Measurements from ENCODE around the gene GPSM1.

The GPSM1 gene

DNA sequence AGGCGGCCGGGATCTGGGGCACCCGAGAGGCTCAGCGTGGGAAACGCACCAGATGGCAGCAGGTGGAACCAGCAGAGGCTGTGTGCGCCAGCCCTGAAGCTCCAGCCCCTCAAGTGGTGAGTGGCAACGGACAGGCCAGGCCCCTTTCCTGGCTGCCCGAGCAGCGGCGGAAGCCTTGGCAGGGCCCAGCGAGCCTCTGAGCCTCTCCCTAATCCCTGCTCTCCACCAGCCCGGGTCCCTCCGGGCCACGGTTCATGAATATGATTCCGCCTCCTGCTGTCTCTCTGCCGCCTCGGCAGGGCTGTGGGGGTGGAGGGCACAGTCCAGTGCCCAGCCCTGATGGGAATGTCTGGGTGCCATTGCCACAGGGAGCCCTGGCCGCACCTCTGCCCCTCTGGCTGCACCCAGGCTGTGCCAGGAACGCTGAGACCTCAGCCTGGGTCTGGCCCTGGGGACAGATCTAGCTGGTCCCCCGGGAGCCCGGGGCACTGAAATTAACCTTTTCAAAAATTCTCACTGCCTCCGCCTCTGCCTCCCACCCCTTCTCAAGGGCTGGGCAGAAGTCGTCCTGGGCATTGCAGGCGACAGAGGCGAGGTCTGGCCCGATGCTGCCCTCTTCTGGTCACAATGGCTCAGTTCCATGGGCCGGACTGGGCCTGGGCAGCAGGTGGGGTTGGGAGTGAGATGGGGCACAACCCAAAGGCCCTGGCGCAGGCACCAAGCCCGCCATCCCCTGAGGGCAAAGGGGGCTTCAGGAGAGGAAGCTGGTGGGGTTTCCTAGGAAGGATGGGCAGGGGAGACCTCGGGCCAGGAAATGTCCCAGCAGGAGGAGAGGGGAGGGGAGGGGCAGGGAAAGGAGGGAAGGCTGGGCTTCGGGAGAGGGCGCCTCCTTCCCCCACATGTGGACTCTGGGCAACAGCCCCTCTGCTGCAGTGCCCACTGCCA is 43.8 kb upstream of the GPSM1 start:
- Histone ChIP-seq H4K20me1 (ENCODE audit: insufficient read depth, low read length) (no peaks in the 10 kb centered on the region), H3K4me1 (ENCODE audit: low read length) (peaks cover 11% of the 10 kb centered on the region), H3K27ac (ENCODE audit: low read length) (no peak overlapping the region), H3K79me2 (ENCODE audit: low read length) (no peaks in the 10 kb centered on the region), H2AFZ (ENCODE audit: low read depth, low read length) (0 out of 2 replicates have a peak overlapping the region, but pooled peaks have one; percentile 25), H3K36me3 (replicated peaks; ENCODE audit: low read depth, low read length) (no peaks in the 10 kb centered on the region), H3K4me2 (ENCODE audit: low read length) (peak overlapping the region; percentile 61), H3K9me3 (ENCODE audit: insufficient read depth, low read length) (no peaks in the 10 kb centered on the region), H3K4me3 (ENCODE audit: low read length) (peak overlapping the region; percentile 66), H3K9ac (ENCODE audit: low read length) (peak overlapping the region; percentile 22; the same call in 1 of the 2 replicates), H3K27me3 (ENCODE audit: low read depth, low read length) (peaks cover 10% of the 10 kb centered on the region; the same call in 1 of the 2 replicates)
- TF ChIP-seq, protein P1, sequence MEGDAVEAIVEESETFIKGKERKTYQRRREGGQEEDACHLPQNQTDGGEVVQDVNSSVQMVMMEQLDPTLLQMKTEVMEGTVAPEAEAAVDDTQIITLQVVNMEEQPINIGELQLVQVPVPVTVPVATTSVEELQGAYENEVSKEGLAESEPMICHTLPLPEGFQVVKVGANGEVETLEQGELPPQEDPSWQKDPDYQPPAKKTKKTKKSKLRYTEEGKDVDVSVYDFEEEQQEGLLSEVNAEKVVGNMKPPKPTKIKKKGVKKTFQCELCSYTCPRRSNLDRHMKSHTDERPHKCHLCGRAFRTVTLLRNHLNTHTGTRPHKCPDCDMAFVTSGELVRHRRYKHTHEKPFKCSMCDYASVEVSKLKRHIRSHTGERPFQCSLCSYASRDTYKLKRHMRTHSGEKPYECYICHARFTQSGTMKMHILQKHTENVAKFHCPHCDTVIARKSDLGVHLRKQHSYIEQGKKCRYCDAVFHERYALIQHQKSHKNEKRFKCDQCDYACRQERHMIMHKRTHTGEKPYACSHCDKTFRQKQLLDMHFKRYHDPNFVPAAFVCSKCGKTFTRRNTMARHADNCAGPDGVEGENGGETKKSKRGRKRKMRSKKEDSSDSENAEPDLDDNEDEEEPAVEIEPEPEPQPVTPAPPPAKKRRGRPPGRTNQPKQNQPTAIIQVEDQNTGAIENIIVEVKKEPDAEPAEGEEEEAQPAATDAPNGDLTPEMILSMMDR (IDR thresholded peaks at IDR 0.05; ENCODE audit: low read depth, low read length) = peak; percentile 84
- no peak for TF ChIP-seq EZH2phosphoT487 (IDR thresholded peaks at IDR 0.05; ENCODE audit: low read depth)

DNA sequence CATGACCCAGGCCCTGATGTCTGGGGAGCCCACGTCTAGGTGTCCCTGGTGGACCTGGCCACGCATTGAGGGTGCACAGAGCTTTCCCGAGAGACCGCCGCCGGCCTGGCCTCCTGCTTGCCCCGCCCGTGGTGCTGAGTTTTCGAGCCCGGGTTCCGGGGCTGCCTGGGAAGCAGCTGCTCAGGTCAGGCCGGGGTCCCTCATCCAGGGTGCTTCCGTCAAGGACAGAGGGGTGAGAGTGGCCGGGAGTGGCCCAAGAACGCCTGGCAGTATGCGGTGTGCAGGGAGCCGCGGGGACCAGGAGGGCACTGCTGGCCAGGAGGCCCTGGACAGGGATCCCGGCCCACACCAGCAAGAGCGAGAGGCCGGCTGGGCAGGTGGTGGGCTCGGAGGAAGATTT is 43.0 kb upstream of the GPSM1 start:
- Histone ChIP-seq H3K9me3 (ENCODE audit: insufficient read depth, low read length) (no peaks in the 10 kb centered on the region), H2AFZ (ENCODE audit: low read depth, low read length) (no peak overlapping the region), H3K4me2 (ENCODE audit: low read length) (no peak overlapping the region), H3K27me3 (ENCODE audit: low read depth, low read length) (peaks cover 9% of the 10 kb centered on the region; the same call in 1 of the 2 replicates), H3K27ac (ENCODE audit: low read length) (no peak overlapping the region), H3K79me2 (ENCODE audit: low read length) (no peaks in the 10 kb centered on the region), H3K36me3 (replicated peaks; ENCODE audit: low read depth, low read length) (no peaks in the 10 kb centered on the region), H3K4me3 (ENCODE audit: low read length) (no peak overlapping the region), H3K9ac (ENCODE audit: low read length) (no peak overlapping the region), H4K20me1 (ENCODE audit: insufficient read depth, low read length) (no peaks in the 10 kb centered on the region), H3K4me1 (ENCODE audit: low read length) (peaks cover 17% of the 10 kb centered on the region)
- TF ChIP-seq, protein P1 (IDR thresholded peaks at IDR 0.05; ENCODE audit: low read depth, low read length) = no peak
- TF ChIP-seq EZH2phosphoT487 (IDR thresholded peaks at IDR 0.05; ENCODE audit: low read depth) = no peak

DNA sequence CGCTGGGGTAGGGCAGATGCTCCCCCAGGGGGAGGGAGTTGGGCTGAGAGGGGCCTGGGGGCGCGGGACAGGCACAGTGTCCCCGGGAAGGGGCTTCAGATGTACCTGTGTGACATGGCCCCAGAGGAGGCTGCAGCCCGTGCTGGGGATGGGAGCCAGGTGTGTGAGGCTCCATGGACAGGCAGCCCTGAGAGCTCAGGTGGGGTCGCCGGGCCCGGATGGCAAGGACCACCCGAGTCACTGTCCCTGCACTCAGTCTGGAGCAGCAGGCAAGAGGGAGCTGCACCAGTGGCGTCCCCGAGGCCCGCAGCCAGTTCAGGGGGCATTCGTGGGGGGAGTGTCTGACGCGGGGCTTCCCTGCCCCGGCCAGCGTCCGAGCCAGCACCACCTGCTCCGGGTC is 42.4 kb upstream of the GPSM1 start:
- Histone ChIP-seq H4K20me1 (ENCODE audit: insufficient read depth, low read length) (no peaks in the 10 kb centered on the region), H3K79me2 (ENCODE audit: low read length) (no peaks in the 10 kb centered on the region), H3K9ac (ENCODE audit: low read length) (no peak overlapping the region), H3K27ac (ENCODE audit: low read length) (no peak overlapping the region), H3K4me1 (ENCODE audit: low read length) (peaks cover 17% of the 10 kb centered on the region), H2AFZ (ENCODE audit: low read depth, low read length) (no peak overlapping the region), H3K36me3 (replicated peaks; ENCODE audit: low read depth, low read length) (no peaks in the 10 kb centered on the region), H3K27me3 (ENCODE audit: low read depth, low read length) (peaks cover 4% of the 10 kb centered on the region; the same call in 1 of the 2 replicates), H3K4me2 (ENCODE audit: low read length) (no peak overlapping the region), H3K4me3 (ENCODE audit: low read length) (no peak overlapping the region), H3K9me3 (ENCODE audit: insufficient read depth, low read length) (no peaks in the 10 kb centered on the region)
- TF ChIP-seq, protein P1 (IDR thresholded peaks at IDR 0.05; ENCODE audit: low read depth, low read length) = no peak
- no peak for TF ChIP-seq EZH2phosphoT487 (IDR thresholded peaks at IDR 0.05; ENCODE audit: low read depth)
